ENCODE measurements around the gene DLG2. TPM values are rescaled to one million over a fixed set of nuclear protein-coding genes. Genes with fewer than 3 reads are reported as not detected.

DLG2 gene
- total RNA-seq, 1 donor from 2014 or later, result 0.43 TPM

DNA sequence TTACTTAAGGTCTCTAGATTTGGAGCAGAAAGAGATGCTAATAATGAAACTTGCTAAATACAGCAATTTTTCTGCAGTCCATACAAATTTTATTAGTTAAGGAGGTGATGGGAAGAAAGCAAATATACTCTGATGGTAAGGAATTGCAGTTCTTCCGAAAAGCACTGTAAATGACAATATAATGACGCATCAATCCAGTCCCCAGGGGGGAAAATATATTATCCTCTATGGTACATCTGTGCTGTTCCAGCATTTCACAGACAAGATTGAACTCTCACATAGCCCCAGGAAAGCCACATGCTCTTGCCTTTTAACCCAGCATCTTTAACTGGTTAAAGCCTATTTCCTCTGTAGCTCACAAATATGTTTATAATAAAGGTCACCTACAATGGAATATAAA, 1924.3 kb downstream of the DLG2 start:
- H3K27ac ChIP-seq, result no peak overlapping the region
- no peaks in the 10 kb centered on the region for H3K9me3 ChIP-seq
- TF ChIP-seq, protein P1, sequence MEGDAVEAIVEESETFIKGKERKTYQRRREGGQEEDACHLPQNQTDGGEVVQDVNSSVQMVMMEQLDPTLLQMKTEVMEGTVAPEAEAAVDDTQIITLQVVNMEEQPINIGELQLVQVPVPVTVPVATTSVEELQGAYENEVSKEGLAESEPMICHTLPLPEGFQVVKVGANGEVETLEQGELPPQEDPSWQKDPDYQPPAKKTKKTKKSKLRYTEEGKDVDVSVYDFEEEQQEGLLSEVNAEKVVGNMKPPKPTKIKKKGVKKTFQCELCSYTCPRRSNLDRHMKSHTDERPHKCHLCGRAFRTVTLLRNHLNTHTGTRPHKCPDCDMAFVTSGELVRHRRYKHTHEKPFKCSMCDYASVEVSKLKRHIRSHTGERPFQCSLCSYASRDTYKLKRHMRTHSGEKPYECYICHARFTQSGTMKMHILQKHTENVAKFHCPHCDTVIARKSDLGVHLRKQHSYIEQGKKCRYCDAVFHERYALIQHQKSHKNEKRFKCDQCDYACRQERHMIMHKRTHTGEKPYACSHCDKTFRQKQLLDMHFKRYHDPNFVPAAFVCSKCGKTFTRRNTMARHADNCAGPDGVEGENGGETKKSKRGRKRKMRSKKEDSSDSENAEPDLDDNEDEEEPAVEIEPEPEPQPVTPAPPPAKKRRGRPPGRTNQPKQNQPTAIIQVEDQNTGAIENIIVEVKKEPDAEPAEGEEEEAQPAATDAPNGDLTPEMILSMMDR (IDR thresholded peaks at IDR 0.05), result no peak
- no peaks in the 10 kb centered on the region for H3K4me1 ChIP-seq
- intact Hi-C loops (cut with DNase I), result no loop called here
- no peak for DNase-seq (ENCODE audit: low spot score in 2 of 2)
- H3K27me3 ChIP-seq, result no peaks in the 10 kb centered on the region
- no peak overlapping the region for H3K4me3 ChIP-seq
- H3K36me3 ChIP-seq, result no peaks in the 10 kb centered on the region

DNA sequence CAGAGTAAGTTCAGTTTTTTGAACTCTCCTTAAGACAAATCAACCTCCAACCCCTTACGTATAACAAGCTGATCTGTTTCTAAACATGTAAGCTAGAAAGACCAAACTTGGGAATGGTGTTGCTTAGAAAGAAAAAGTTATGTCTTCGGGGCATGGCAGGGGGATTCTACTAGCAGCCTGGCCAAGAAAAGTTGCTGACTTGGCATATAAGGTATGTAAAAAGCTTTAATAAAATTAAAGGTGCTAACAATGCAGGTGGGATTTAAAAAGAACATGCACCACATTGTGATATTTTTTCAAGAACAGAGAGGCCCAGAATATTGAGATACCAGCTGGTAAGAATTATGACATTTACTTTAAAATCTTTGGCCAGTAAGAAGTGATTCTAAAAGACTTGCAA, 1929.6 kb downstream of the DLG2 start:
- Histone ChIP-seq H3K36me3 (no peaks in the 10 kb centered on the region), H3K4me3 (no peak overlapping the region), H3K9me3 (no peaks in the 10 kb centered on the region), H3K4me1 (no peaks in the 10 kb centered on the region), H3K27me3 (no peaks in the 10 kb centered on the region), H3K27ac (no peak overlapping the region)
- intact Hi-C loops (cut with DNase I), result no loop called here
- TF ChIP-seq, protein P1 (IDR thresholded peaks at IDR 0.05), result no peak
- DNase-seq (ENCODE audit: low spot score in 2 of 2), result no peak

DNA sequence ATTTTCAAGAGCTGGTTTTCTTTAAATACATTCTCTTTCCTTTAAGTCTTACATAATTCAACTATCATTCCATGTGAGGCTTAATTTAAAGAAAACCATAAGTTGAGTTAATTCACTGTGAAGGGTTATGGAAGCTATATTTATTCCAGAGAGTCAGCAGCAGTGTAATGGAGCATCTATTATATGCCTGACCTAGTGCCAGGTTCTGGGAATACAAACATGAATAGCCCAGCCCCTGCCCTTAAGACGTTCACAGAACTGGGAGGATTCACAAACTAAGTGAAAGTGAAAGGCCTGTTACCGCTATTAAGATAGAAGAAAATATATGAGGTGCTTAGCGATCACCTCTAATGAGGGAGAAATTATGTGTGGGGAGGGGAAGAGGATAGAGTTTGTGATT, 1932.1 kb downstream of the DLG2 start:
- TF ChIP-seq, protein P1 (IDR thresholded peaks at IDR 0.05), result no peak
- intact Hi-C loops (cut with DNase I), result no loop called here

DNA sequence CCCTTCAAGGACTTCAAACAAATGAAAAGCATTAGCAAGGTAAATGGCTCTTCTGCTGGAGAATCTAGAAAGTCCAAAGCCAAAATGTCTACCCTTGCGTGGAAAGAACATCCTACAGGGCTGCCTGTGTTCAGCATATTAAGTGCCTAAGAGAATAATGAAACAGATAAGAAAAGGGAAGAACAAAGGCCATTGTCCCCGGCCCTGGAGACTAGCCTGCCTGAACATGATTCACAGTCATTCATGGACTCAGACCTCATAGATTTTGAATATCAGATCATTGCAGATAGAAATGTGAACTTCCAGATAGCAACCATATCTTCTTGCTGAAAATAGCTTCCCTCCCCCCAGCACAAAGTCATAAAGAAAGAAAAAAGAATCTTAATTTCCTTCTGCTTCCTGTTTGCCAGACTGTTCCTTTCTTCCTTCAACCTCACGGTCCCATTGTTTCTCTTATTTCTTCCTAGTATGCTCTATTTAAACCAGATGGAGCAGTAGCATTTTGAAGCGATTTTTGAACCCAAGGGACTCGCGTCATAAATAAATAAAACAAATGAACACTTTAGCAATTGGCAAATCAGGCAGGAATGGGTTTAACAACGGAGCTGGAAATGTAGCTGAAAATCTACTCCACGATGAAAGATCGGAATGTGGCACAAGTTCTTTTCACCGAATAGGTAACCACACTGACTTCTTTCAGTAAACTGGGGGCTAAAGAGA, 1932.8 kb downstream of the DLG2 start:
- H3K27me3 ChIP-seq, result no peaks in the 10 kb centered on the region
- no peak overlapping the region for H3K4me3 ChIP-seq
- no peak for DNase-seq (ENCODE audit: low spot score in 2 of 2)
- intact Hi-C loops (cut with DNase I), result no loop called here
- H3K9me3 ChIP-seq, result no peaks in the 10 kb centered on the region
- H3K27ac ChIP-seq, result no peak overlapping the region
- H3K36me3 ChIP-seq, result no peaks in the 10 kb centered on the region
- TF ChIP-seq, protein P1 (IDR thresholded peaks at IDR 0.05), result no peak
- no peaks in the 10 kb centered on the region for H3K4me1 ChIP-seq

More for the DNA sequence above, 1932.1 kb downstream of the DLG2 start:
- H3K36me3 ChIP-seq, result no peaks in the 10 kb centered on the region
- H3K9me3 ChIP-seq, result no peaks in the 10 kb centered on the region
- H3K27me3 ChIP-seq, result no peaks in the 10 kb centered on the region
- H3K4me1 ChIP-seq, result no peaks in the 10 kb centered on the region
- no peak overlapping the region for H3K27ac ChIP-seq
- H3K4me3 ChIP-seq, result no peak overlapping the region
- DNase-seq (ENCODE audit: low spot score in 2 of 2), result no peak

DNA sequence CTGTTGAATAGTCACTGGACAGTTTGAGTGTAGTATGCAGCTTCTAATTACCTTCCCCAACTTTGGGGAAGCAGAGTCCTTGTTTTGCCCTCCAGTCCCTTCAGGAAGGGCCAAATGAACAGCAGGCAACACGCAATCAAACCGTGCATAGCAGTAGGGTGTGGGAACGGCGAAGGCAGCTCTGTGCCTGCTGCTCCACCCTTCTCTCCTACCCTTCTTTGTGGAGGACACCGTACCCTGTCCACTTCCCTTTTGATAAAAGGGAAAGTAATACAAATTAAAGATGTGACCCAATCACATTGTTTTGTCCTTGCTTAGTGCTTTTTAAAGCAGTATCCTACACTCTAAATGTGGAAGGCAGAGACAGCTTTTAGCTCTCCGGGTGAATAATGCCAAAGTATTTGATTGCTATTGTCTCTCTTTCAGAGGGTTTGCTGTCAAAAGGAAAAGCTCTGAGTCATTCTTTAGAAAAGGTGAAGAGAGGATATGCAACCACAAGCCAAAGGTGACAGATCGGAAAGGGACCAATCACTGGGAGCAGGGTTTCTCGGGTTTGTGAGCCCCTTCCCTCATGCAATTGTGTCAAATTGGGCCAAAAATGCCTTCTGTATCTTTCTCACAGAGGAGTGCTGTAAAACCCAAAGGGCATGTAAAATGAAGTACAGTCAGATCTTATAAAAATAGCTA, 1933.7 kb downstream of the DLG2 start:
- Histone ChIP-seq H3K4me3 (no peak overlapping the region), H3K36me3 (no peaks in the 10 kb centered on the region), H3K27ac (no peak overlapping the region), H3K27me3 (no peaks in the 10 kb centered on the region), H3K4me1 (no peaks in the 10 kb centered on the region), H3K9me3 (no peaks in the 10 kb centered on the region)
- TF ChIP-seq, protein P1 (IDR thresholded peaks at IDR 0.05), result no peak
- intact Hi-C loops (cut with DNase I), result no loop called here
- no peak for DNase-seq (ENCODE audit: low spot score in 2 of 2)
